Thymus (tissue), 11 donors: ENCODE results near the gene KCNQ1. TPM values are rescaled to one million over a fixed set of nuclear protein-coding genes. Genes with fewer than 3 reads are reported as not detected.

ENCODE experiments used
- DNase-seq, 9 donors: peaks; one replicate each; pipeline ENCODE4 v3.0.0-alpha.2; 2013; ENCODE audit warnings: low spot score in 9 of 9, low read depth in 6 of 9, missing footprints in 1 of 9
- H3K27ac ChIP-seq, 2 donors: one replicate each; pipeline ENCODE4 v1.5.1; 2013; ENCODE audit warnings: control low read depth in 1 of 2, low read depth in 1 of 2, low read length in 1 of 2, mild to moderate bottlenecking in 1 of 2, moderate library complexity in 1 of 2
- H3K27me3 ChIP-seq, 2 donors: one replicate each; pipeline ENCODE4 v1.5.1; 2013; ENCODE audit warnings: low read length in 1 of 2; ENCODE audit not compliant: control insufficient read depth in 2 of 2, insufficient read depth in 1 of 2
- H3K36me3 ChIP-seq, 2 donors: one replicate each; pipeline ENCODE4 v1.5.1; 2013; ENCODE audit warnings: low read length in 1 of 2, mild to moderate bottlenecking in 1 of 2, moderate library complexity in 1 of 2; ENCODE audit not compliant: control insufficient read depth in 2 of 2, insufficient read depth in 2 of 2
- H3K4me1 ChIP-seq, 2 donors: one replicate each; pipeline ENCODE4 v1.5.1; 2013; ENCODE audit warnings: low read length in 2 of 2; ENCODE audit not compliant: control insufficient read depth in 2 of 2, insufficient read depth in 2 of 2
- H3K4me3 ChIP-seq, 2 donors: one replicate each; pipeline ENCODE4 v1.5.1; 2013; ENCODE audit warnings: low read length in 2 of 2, control low read depth in 1 of 2, mild to moderate bottlenecking in 1 of 2
- H3K9me3 ChIP-seq, 2 donors: one replicate each; pipeline ENCODE4 v1.5.1; 2013; ENCODE audit warnings: low read length in 1 of 2, mild to moderate bottlenecking in 1 of 2; ENCODE audit not compliant: control insufficient read depth in 2 of 2, insufficient read depth in 1 of 2
- WGBS: extraction: QIAGEN DNeasy Blood & Tissue Kit; methylation state at CpG from one replicate; pipeline ENCODE4 v1.1.7; 2013; 5-methylcytosine and 5-hydroxymethylcytosine counted together
- polyA plus RNA-seq: library from polyadenylated mRNA; stranded (reverse); fragments of 200-250 nt; gene quantifications from one replicate; pipeline ENCODE4 v1.2.3, GENCODE V29; 2013
- total RNA-seq: library from RNA; stranded (reverse); fragments of 120-200 nt; gene quantifications from one replicate; pipeline ENCODE4 v1.2.4, GENCODE V29; 2013
- donor health status: healthy.

KCNQ1 gene
- total and polyA plus RNA-seq, 2 donors = 0.94 to 3.7 TPM

GRCh38 chr11:2885678-2886081 lies 440.9 kb downstream of the KCNQ1 start, which contains the start of gene CDKN1C:
Gene CDKN1C, minus strand, starts transcription at chr11:2885775. Its CDS starts 319 bp downstream, at chr11:2885456.
- peak within 1 kb of the TSS in 1 of 2 donors; percentile 31 for H3K27ac ChIP-seq
- H3K4me1 ChIP-seq = peaks cover 14 to 64% of the 10 kb centered on the region in 2 donors
- DNase-seq = peak in 7 of 9 donors; percentile 57 to 92 (median 78)
- WGBS = under 1% methylated on average over 61 of the region's 61 CpGs
- H3K27me3 ChIP-seq = peaks cover 45 to 47% of the 10 kb centered on the region in 2 donors
- H3K4me3 ChIP-seq = peak within 1 kb of the TSS; percentile 50 to 53
- H3K36me3 ChIP-seq = no peaks in the 10 kb centered on the region
- peaks cover 1 to 6% of the 10 kb centered on the region in 2 donors for H3K9me3 ChIP-seq

DNA sequence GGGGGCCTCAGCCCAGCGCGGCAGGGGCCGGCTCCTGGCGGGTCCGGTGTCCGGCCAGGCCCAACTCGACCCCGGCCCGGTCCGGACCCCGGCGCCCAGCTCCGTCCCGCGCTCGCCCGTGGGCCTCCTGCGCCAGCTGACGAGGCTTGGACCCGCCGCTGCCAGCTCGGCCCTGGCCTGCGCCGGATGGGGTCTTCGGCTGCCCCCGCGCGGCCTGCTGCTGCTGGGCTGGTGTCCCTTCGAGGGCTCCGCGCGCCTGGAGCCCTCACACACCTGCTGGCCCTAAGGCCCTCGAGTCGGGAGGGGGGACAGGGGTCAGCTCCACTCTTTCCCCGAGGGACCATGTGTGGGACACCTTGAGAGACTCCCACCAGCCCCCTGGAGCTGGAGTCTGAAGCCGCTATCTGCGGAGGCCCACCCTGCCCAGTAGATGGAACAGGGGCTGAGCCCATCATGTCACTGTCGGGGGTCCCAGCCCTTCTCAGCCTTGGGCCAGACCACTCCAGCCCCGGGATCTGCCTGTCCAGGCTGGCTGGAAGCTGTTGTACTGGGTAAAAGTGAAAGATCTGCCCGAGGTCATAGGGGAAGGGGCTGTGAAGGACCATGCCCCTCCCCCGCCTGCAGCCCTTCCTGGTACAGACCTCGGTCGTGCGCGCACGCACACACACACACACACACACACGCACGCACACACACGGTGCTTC lies 441.5 kb downstream of the KCNQ1 start:
- 23% methylated on average over 49 of the region's 49 CpGs for WGBS
- Histone ChIP-seq H3K27me3 (peaks cover 43 to 45% of the 10 kb centered on the region in 2 donors), H3K4me3 (peak overlapping the region in 1 of 2 donors; percentile 53), H3K36me3 (no peaks in the 10 kb centered on the region), H3K27ac (peak overlapping the region in 1 of 2 donors; percentile 31), H3K4me1 (peaks cover 19 to 66% of the 10 kb centered on the region in 2 donors), H3K9me3 (peaks cover 1 to 9% of the 10 kb centered on the region in 2 donors)
- peak in 1 of 9 donors; percentile 48 for DNase-seq

DNA sequence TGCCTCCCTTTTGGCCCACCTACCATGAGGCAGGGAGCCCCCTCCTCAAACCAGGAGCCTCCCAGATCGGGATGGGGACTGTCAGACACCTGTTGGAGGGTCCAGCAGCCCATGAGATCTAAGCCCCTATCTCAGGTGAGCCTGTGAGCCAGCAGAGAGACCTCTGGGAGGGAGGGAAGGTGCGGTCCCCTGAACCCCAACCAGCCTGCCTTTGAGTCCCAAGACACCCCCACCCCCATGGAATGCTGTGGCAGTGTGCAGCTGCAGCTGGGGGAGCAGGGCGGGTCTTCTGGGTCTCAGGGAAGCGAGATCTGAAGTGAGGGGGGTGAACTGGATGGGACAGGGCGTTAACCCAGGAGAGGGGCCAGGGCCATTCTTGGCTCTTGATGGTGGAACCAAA lies 442.1 kb downstream of the KCNQ1 start:
- H3K27ac ChIP-seq = peak overlapping the region in 1 of 2 donors; percentile 5
- H3K4me3 ChIP-seq = no peak overlapping the region
- no peaks in the 10 kb centered on the region for H3K36me3 ChIP-seq
- no peak for DNase-seq
- peaks cover 1 to 9% of the 10 kb centered on the region in 2 donors for H3K9me3 ChIP-seq
- peaks cover 37 to 43% of the 10 kb centered on the region in 2 donors for H3K27me3 ChIP-seq
- 93% methylated on average over 5 of the region's 5 CpGs for WGBS
- H3K4me1 ChIP-seq = peaks cover 25 to 66% of the 10 kb centered on the region in 2 donors

DNA sequence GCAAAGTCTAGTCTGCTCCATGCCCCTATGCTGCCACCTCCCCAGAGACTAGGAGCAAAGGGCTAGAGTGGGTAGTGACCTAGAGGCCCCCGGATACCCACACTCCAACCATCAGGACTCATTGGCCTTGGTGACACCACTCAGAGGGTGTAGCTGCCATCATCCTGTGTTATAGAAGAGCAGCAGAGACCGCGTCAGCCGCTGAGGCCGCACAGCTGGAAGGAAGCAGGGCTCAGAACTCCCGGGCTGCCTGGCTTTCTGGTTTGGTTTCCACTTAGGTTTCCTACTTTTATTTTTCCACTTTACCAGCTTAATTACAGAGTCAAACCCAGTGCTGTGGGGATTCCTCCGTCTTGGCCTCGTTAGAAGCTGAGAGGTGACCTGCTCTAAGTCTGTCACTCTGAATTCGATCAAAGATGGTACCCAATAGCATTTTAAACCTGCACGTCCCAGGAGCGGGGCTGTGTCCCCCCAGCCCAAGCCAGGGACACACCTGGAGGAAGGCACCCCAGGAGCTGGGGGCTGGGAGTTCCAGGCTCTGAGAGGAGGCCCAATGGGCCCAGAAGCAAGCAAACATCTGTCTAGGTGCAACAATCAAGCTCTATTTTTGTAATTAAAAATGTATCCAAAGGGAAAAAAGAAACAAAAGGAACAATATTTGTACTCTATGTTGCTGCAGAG lies 442.8 kb downstream of the KCNQ1 start:
- Histone ChIP-seq H3K27ac (peak overlapping the region in 1 of 2 donors; percentile 23), H3K9me3 (peaks cover 1 to 9% of the 10 kb centered on the region in 2 donors), H3K4me3 (no peak overlapping the region), H3K36me3 (no peaks in the 10 kb centered on the region), H3K27me3 (peaks cover 30 to 36% of the 10 kb centered on the region in 2 donors), H3K4me1 (peaks cover 30 to 66% of the 10 kb centered on the region in 2 donors)
- WGBS = 79% methylated on average over 11 of the region's 11 CpGs
- DNase-seq = peak in 1 of 9 donors; percentile 29

GRCh38 chr11:2888266-2888968 lies 443.6 kb downstream of the KCNQ1 start:
- Histone ChIP-seq H3K4me1 (peaks cover 30 to 66% of the 10 kb centered on the region in 2 donors), H3K36me3 (no peaks in the 10 kb centered on the region), H3K9me3 (peaks cover 0 to 9% of the 10 kb centered on the region in 2 donors), H3K27ac (no peak overlapping the region), H3K4me3 (no peak overlapping the region), H3K27me3 (peaks cover 24 to 28% of the 10 kb centered on the region in 2 donors)
- peak in 7 of 9 donors; percentile 62 to 89 (median 80) for DNase-seq
- 37% methylated on average over 25 of the region's 25 CpGs for whole genome bisulfite sequencing

- no peak overlapping the region for H3K27ac ChIP-seq
- peaks cover 12 to 17% of the 10 kb centered on the region in 2 donors for H3K27me3 ChIP-seq
- H3K9me3 ChIP-seq = peaks cover 0 to 9% of the 10 kb centered on the region in 2 donors
- WGBS = 98% methylated on average over 16 of the region's 16 CpGs
- H3K4me1 ChIP-seq = peaks cover 22 to 62% of the 10 kb centered on the region in 2 donors
- no peak for DNase-seq
- H3K36me3 ChIP-seq = no peaks in the 10 kb centered on the region
- no peak overlapping the region for H3K4me3 ChIP-seq
These were observed 444.8 kb downstream of the KCNQ1 start for GRCh38 chr11:2889362-2890273.

DNA sequence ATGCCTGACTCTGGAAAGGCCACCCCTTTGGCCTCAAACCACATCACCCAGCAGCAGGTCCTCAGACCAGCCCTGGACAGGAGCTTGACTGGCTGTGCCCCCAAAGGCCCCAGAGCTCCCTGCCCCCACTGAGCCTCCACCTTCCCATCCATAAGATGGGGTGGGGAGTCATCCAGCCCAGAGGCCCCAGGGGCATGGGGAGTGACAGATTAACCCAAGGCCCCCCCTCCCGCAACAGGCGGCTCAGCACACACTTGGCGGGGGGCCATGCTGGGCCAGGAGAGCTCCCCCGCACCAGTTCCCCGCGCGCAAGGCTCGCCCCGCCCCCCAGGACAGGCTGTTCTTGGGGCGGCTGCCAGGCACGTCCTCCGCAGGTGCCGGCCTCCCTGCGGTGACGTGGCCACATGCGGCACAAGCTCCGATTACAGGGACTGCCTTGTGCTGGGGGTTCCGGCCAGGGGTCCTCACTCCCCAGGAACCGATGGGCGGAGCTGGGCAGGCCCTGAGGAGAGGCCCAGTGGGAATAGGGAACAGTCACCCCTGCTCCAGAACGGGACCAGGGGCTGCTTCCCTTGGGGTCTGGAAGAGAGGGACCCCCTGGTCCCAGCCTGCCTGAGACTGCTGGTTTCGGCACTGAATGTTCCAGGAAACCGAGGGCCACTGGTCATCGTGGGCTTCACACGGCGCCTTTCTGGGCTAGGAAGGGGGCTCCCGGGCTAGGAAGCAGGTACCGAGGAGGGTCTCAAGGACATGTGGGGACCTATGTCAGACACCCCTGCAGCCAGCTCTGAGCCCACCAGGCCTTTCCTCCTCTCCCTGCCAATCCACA lies 445.9 kb downstream of the KCNQ1 start:
- Histone ChIP-seq H3K9me3 (peaks cover 0 to 4% of the 10 kb centered on the region in 2 donors), H3K4me3 (no peak overlapping the region), H3K4me1 (peaks cover 16 to 56% of the 10 kb centered on the region in 2 donors), H3K27ac (peak overlapping the region in 1 of 2 donors; percentile 77), H3K27me3 (peaks cover 3 to 9% of the 10 kb centered on the region in 2 donors), H3K36me3 (no peaks in the 10 kb centered on the region)
- 86% methylated on average over 28 of the region's 28 CpGs for WGBS
- DNase-seq = no peak
